Erythroblast (primary cell): Measurements from ENCODE around the gene BMP6.
"Not testable (repeated sequence)": the region's sequence is repeated elsewhere in the genome, so short reads cannot be mapped to it uniquely, and the experiment has no call there.

ENCODE experiments used
- DNase-seq, 2 experiments: peaks; one replicate each; lab custom pipeline; 2025; lab: John Stamatoyannopoulos, UW
- GATA1 ChIP-seq: IDR thresholded peaks from 2 replicates; pipeline ENCODE4 v1.6.1; 2011; ENCODE audit warnings: low read depth, mild to moderate bottlenecking, control low read depth, low read length, moderate library complexity
- POLR2A ChIP-seq: IDR thresholded peaks from 2 replicates; pipeline ENCODE4 v1.6.1; 2011; ENCODE audit warnings: mild to moderate bottlenecking, low read length

The BMP6 gene

GRCh38 chr6:7805850-7806214 is 79.9 kb downstream of the BMP6 start:
- TF ChIP-seq POLR2A, result no peak
- TF ChIP-seq GATA1, result no peak
- DNase-seq, result no peak

- DNase-seq, result no peak
Measured at GRCh38 chr6:7806711-7807110, 80.8 kb downstream of the BMP6 start.

GRCh38 chr6:7809346-7809745 is 83.4 kb downstream of the BMP6 start:
- DNase-seq, result no peak
- no peak for TF ChIP-seq POLR2A
- no peak for TF ChIP-seq GATA1

More at GRCh38 chr6:7806711-7807110, 80.8 kb downstream of the BMP6 start:
- TF ChIP-seq GATA1 (no peak), POLR2A (no peak)

GRCh38 chr6:7811441-7811840 is 85.5 kb downstream of the BMP6 start:
- no peak for DNase-seq
- TF ChIP-seq GATA1 (no peak), POLR2A (no peak)

GRCh38 chr6:7812623-7813022 is 86.7 kb downstream of the BMP6 start:
- no peak for DNase-seq
- TF ChIP-seq GATA1 (no peak), POLR2A (no peak)

GRCh38 chr6:7813193-7813592 is 87.3 kb downstream of the BMP6 start:
- no peak for TF ChIP-seq POLR2A
- no peak for TF ChIP-seq GATA1
- DNase-seq, result no peak

- no peak for DNase-seq
- TF ChIP-seq GATA1 (no peak), POLR2A (no peak)
Measured at GRCh38 chr6:7813704-7814103, 87.8 kb downstream of the BMP6 start.

- TF ChIP-seq POLR2A (no peak), GATA1 (no peak)
- no peak for DNase-seq
Measured at GRCh38 chr6:7815716-7816115, 89.8 kb downstream of the BMP6 start.

- not testable (repeated sequence) for DNase-seq
Measured at GRCh38 chr6:7817184-7817583, 91.3 kb downstream of the BMP6 start.

- no peak for TF ChIP-seq GATA1
- no peak for TF ChIP-seq POLR2A
- no peak for DNase-seq
Measured at GRCh38 chr6:7818257-7819214, 92.6 kb downstream of the BMP6 start.

- no peak for DNase-seq
- TF ChIP-seq GATA1 (no peak), POLR2A (no peak)
Measured at GRCh38 chr6:7819431-7820015, 93.6 kb downstream of the BMP6 start.

GRCh38 chr6:7820288-7820835 is 94.5 kb downstream of the BMP6 start:
- no peak for DNase-seq
- TF ChIP-seq GATA1 (no peak), POLR2A (no peak)

- TF ChIP-seq GATA1 (no peak), POLR2A (no peak)
- no peak for DNase-seq
Measured at GRCh38 chr6:7821426-7821825, 95.5 kb downstream of the BMP6 start.

GRCh38 chr6:7823552-7823951 is 97.7 kb downstream of the BMP6 start:
- DNase-seq, result no peak
- TF ChIP-seq GATA1 (no peak), POLR2A (no peak)
